H9 (cell line): ENCODE measurements around the gene ABCA7. TPM values are rescaled to one million over a fixed set of nuclear protein-coding genes. Genes with fewer than 3 reads are reported as not detected.

Experiments
- DNase-seq: peaks from one replicate; pipeline ENCODE4 v3.0.0-alpha.2; 2017
- H2AFZ ChIP-seq: one replicate; pipeline ENCODE4 v1.6.1; 2013; ENCODE audit warnings: mild to moderate bottlenecking, low read length, control low read depth, moderate library complexity
- H2AK5ac ChIP-seq: 2 replicates; pipeline ENCODE4 v1.6.1; 2013; ENCODE audit warnings: low read length, control low read depth, mixed read lengths; ENCODE audit not compliant: insufficient read length
- H2BK120ac ChIP-seq: one replicate; pipeline ENCODE4 v1.6.1; 2013; ENCODE audit warnings: low read depth, mild to moderate bottlenecking, low read length, control low read depth, inconsistent platforms; ENCODE audit not compliant: poor library complexity, severe bottlenecking
- H2BK12ac ChIP-seq: 2 replicates; pipeline ENCODE4 v1.6.1; 2013; ENCODE audit warnings: low read length, control low read depth, mixed read lengths, low read depth; ENCODE audit not compliant: insufficient read length
- H2BK15ac ChIP-seq: 2 replicates; pipeline ENCODE4 v1.6.1; 2013; ENCODE audit warnings: low read depth, low read length, control low read depth
- H2BK20ac ChIP-seq: one replicate; pipeline ENCODE4 v1.6.1; 2013; ENCODE audit warnings: low read depth, mild to moderate bottlenecking, low read length, control low read depth, inconsistent platforms; ENCODE audit not compliant: poor library complexity, severe bottlenecking
- H2BK5ac ChIP-seq: 2 replicates; pipeline ENCODE4 v1.6.1; 2013; ENCODE audit warnings: low read length, control low read depth, mixed read lengths; ENCODE audit not compliant: insufficient read length
- H3K14ac ChIP-seq: 2 replicates; pipeline ENCODE4 v1.6.1; 2013; ENCODE audit warnings: low read length, control low read depth; ENCODE audit not compliant: insufficient read depth
- H3K18ac ChIP-seq: 2 replicates; pipeline ENCODE4 v1.6.1; 2013; ENCODE audit warnings: low read depth, mild to moderate bottlenecking, mixed read lengths, low read length, control low read depth; ENCODE audit not compliant: insufficient read length
- H3K23ac ChIP-seq: 2 replicates; pipeline ENCODE4 v1.6.1; 2013; ENCODE audit warnings: low read length, control low read depth, mixed read lengths, low read depth; ENCODE audit not compliant: insufficient read length
- H3K23me2 ChIP-seq: 2 replicates; pipeline ENCODE4 v1.6.1; 2013; ENCODE audit warnings: low read depth, mild to moderate bottlenecking, mixed read lengths, low read length, control low read depth; ENCODE audit not compliant: insufficient read length, poor library complexity, severe bottlenecking
- H3K27ac ChIP-seq: 2 replicates; pipeline ENCODE4 v1.5.1; 2013; ENCODE audit warnings: low read length, control low read depth, mixed read lengths, low read depth; ENCODE audit not compliant: insufficient read length
- H3K27me3 ChIP-seq: 2 replicates; pipeline ENCODE4 v1.6.1; 2013; ENCODE audit warnings: low read length, control low read depth, inconsistent platforms; ENCODE audit not compliant: insufficient read depth
- H3K4ac ChIP-seq: 2 replicates; pipeline ENCODE4 v1.6.1; 2013; ENCODE audit warnings: low read depth, mild to moderate bottlenecking, control low read depth, inconsistent platforms, low read length, moderate library complexity
- H3K4me1 ChIP-seq: 2 replicates; pipeline ENCODE4 v1.6.1; 2013; ENCODE audit warnings: low read length, control low read depth, inconsistent platforms; ENCODE audit not compliant: insufficient read depth
- H3K4me2 ChIP-seq: 2 replicates; pipeline ENCODE4 v1.6.1; 2013; ENCODE audit warnings: low read length, control low read depth, mixed read lengths; ENCODE audit not compliant: insufficient read length, insufficient read depth
- H3K56ac ChIP-seq: 2 replicates; pipeline ENCODE4 v1.6.1; 2013; ENCODE audit warnings: low read depth, mild to moderate bottlenecking, mixed read lengths, low read length, control low read depth; ENCODE audit not compliant: insufficient read length
- H3K79me1 ChIP-seq: 2 replicates; pipeline ENCODE4 v1.6.1; 2013; ENCODE audit warnings: low read depth, mild to moderate bottlenecking, moderate library complexity, low read length, control low read depth, inconsistent platforms; ENCODE audit not compliant: insufficient read depth, poor library complexity, severe bottlenecking
- H3K79me2 ChIP-seq: 2 replicates; pipeline ENCODE4 v1.6.1; 2013; ENCODE audit warnings: low read length, control low read depth, inconsistent platforms; ENCODE audit not compliant: insufficient read depth
- H3K9ac ChIP-seq: 2 replicates; pipeline ENCODE4 v1.6.1; 2013; ENCODE audit warnings: low read length, control low read depth, mixed read lengths; ENCODE audit not compliant: insufficient read length; ENCODE audit errors: extremely low read depth
- H3K9me3 ChIP-seq: one replicate; pipeline ENCODE4 v1.6.1; 2013; ENCODE audit warnings: low read depth, low read length, inconsistent platforms; ENCODE audit not compliant: control insufficient read depth
- H3T11ph ChIP-seq: one replicate; pipeline ENCODE4 v1.6.1; 2013; ENCODE audit warnings: mild to moderate bottlenecking, low read length, control low read depth, inconsistent platforms
- H4K20me1 ChIP-seq: one replicate; pipeline ENCODE4 v1.6.1; 2013; ENCODE audit not compliant: control insufficient read depth, insufficient read length, insufficient read depth
- H4K5ac ChIP-seq: 2 replicates; pipeline ENCODE4 v1.6.1; 2013; ENCODE audit warnings: low read depth, mild to moderate bottlenecking, mixed read lengths, low read length, control low read depth; ENCODE audit not compliant: insufficient read length
- H4K8ac ChIP-seq: replicated peaks from 2 replicates; pipeline ENCODE4 v1.6.1; 2013; ENCODE audit warnings: low read length, control low read depth, mixed read lengths, low read depth; ENCODE audit not compliant: insufficient read length
- H4K91ac ChIP-seq: 2 replicates; pipeline ENCODE4 v1.6.1; 2013; ENCODE audit warnings: low read depth, mild to moderate bottlenecking, moderate library complexity, mixed read lengths, low read length, control low read depth; ENCODE audit not compliant: insufficient read length
- H3K27ac Mint-ChIP-seq, 3 experiments: 2 replicates in 2 of 3; 3 replicates in 1 of 3; pipeline ENCODE4 v1.8.0; 2020 to 2021; ENCODE audit warnings: mixed read lengths in 3 of 3, mild to moderate bottlenecking in 1 of 3, moderate library complexity in 1 of 3
- H3K27me3 Mint-ChIP-seq: 2 replicates; pipeline ENCODE4 v1.8.0; 2021; ENCODE audit warnings: low read depth, mild to moderate bottlenecking, moderate library complexity, mixed read lengths
- H3K36me3 Mint-ChIP-seq, 3 experiments: 2 replicates in 2 of 3; 3 replicates in 1 of 3; pipeline ENCODE4 v1.8.0; 2020 to 2021; ENCODE audit warnings: low read depth in 3 of 3, mixed read lengths in 3 of 3; ENCODE audit not compliant: insufficient read depth in 1 of 3
- H3K4me1 Mint-ChIP-seq, 2 experiments: 2 replicates each; pipeline ENCODE4 v1.8.0; 2020; ENCODE audit warnings: mixed read lengths in 2 of 2
- H3K4me3 Mint-ChIP-seq, 2 experiments: 2 replicates in 1 of 2; 3 replicates in 1 of 2; pipeline ENCODE4 v1.8.0; 2020 to 2021; ENCODE audit warnings: mild to moderate bottlenecking in 2 of 2, mixed read lengths in 2 of 2, moderate library complexity in 1 of 2
- H3K9me3 Mint-ChIP-seq, 2 experiments: 2 replicates in 1 of 2; 3 replicates in 1 of 2; pipeline ENCODE4 v1.8.0; 2020; ENCODE audit warnings: mild to moderate bottlenecking in 2 of 2, mixed read lengths in 2 of 2, moderate library complexity in 1 of 2
- CTCF ChIP-seq: fragments of 200-600 bp; sonication (generic); conservative IDR thresholded peaks from 3 replicates; pipeline ENCODE4 v1.8.0; 2021; ENCODE audit warnings: antibody characterized with exemption, mild to moderate bottlenecking
- WGBS: extraction: QIAGEN DNeasy Blood & Tissue Kit; methylation state at CpG from one replicate; pipeline ENCODE4 v1.1.7; 2013; ENCODE audit warnings: missing lambda C conversion rate, low lambda C conversion rate, mixed read lengths; ENCODE audit not compliant: insufficient read length; ENCODE audit errors: extremely low coverage; 5-methylcytosine and 5-hydroxymethylcytosine counted together
- total RNA-seq: library from RNA; stranded (reverse); gene quantifications from 2 replicates; pipeline ENCODE4 v1.2.1, GENCODE V29; 2021

Gene ABCA7
- total RNA-seq, 1 experiment from 2014 or later = 34.6 TPM

GRCh38 chr19:1065606-1066109 lies 25.8 kb downstream of the ABCA7 start:
- Histone ChIP-seq H3K14ac (peak overlapping the region; percentile 22; the same call in 1 of the 2 replicates), H2BK20ac (no peak overlapping the region), H4K8ac (no peak overlapping the region), H3K9me3 (no peaks in the 10 kb centered on the region), H2AK5ac (no peak overlapping the region), H3K27ac (no peak overlapping the region), H3K23me2 (peaks cover 22% of the 10 kb centered on the region), H3K9ac (no peak overlapping the region), H3K4me2 (peak overlapping the region; percentile 23), H3K79me2 (no peaks in the 10 kb centered on the region), H3K56ac (no peak overlapping the region), H3K18ac (no peak overlapping the region), H3K23ac (no peak overlapping the region), H4K5ac (no peak overlapping the region), H4K20me1 (no peaks in the 10 kb centered on the region), H4K91ac (no peak overlapping the region), H2BK120ac (no peak overlapping the region), H3K4me1 (peaks cover 5% of the 10 kb centered on the region; the same call in 1 of the 2 replicates), H3K79me1 (no peaks in the 10 kb centered on the region), H3K27me3 (no peaks in the 10 kb centered on the region; the same call in 1 of the 2 replicates), H3T11ph (no peak overlapping the region), H2AFZ (no peak overlapping the region), H2BK15ac (no peak overlapping the region), H3K4ac (no peak overlapping the region), H2BK5ac (no peak overlapping the region), H2BK12ac (no peak overlapping the region)
- no peak for TF ChIP-seq CTCF
- peaks cover 39% of the 10 kb centered on the region for H3K27me3 Mint-ChIP-seq
- H3K9me3 Mint-ChIP-seq = no peaks in the 10 kb centered on the region
- H3K4me3 Mint-ChIP-seq = peak overlapping the region; percentile 39 to 80; a peak in 3 of 5 replicates
- DNase-seq = no peak
- H3K4me1 Mint-ChIP-seq = peaks cover 11 to 35% of the 10 kb centered on the region in 2 experiments
- WGBS = no CpG with 5 or more reads among the region's 17 CpGs
- peaks cover 0 to 2% (median 0%) of the 10 kb centered on the region in 3 experiments; a peak in 1 of 7 replicates for H3K36me3 Mint-ChIP-seq
- H3K27ac Mint-ChIP-seq = no peak overlapping the region
